HCT116 (cell line): Measurements from ENCODE around the gene TLX2. TPM values are rescaled to one million over a fixed set of nuclear protein-coding genes. Genes with fewer than 3 reads are reported as not detected.

Source experiments
- ATAC-seq: fragments of 200-7000 bp; cut with Tn5 transposase; 2 replicates; pipeline ENCODE4 v1.9.1; 2020; ENCODE audit warnings: mild to moderate bottlenecking, moderate library complexity
- BruUV-seq: library from RNA; stranded (reverse); fragments of 400-500 nt; replicated peaks from 2 replicates; lab custom pipeline; 2021; lab: Mats Ljungman, UMichigan
- CTCF ChIA-PET: fragments of 300-600 bp; sonication (Branson Sonifier 250); formaldehyde crosslinking; loops from one replicate; lab custom pipeline; 2021; ENCODE audit warnings: antibody characterized with exemption; lab: Charles Lee
- POLR2A ChIA-PET: fragments of 300-600, 350-600 bp; sonication (Branson Sonifier 250); formaldehyde crosslinking; loops from one replicate; lab custom pipeline; 2021; ENCODE audit warnings: antibody characterized with exemption; lab: Charles Lee
- RAD21 ChIA-PET, 2 experiments: fragments of 300-600 bp; sonication (Branson Sonifier 250); formaldehyde crosslinking; loops; one replicate each; lab custom pipeline; 2023; ENCODE audit warnings: low total read pairs in 2 of 2; ENCODE audit not compliant: uncharacterized antibody in 2 of 2, unreplicated experiment in 2 of 2, low non-redundant PET in 1 of 2; lab: Charles Lee
- DNase-seq: peaks from one replicate; pipeline ENCODE4 v3.0.0-alpha.2; 2010; ENCODE audit warnings: low read depth, low spot score
- H2AFZ ChIP-seq: fragments of 200-600 bp; shearing (Covaris generic), sonication (generic); 2 replicates; pipeline ENCODE4 v1.6.1; 2017; ENCODE audit warnings: low read depth, mixed run types, mixed read lengths, antibody characterized with exemption, low read length; ENCODE audit not compliant: poor library complexity, severe bottlenecking
- H3K27ac ChIP-seq: 2 replicates; pipeline ENCODE4 v1.5.1; 2012; ENCODE audit warnings: low read depth, low read length
- H3K27me3 ChIP-seq: fragments of 200-600 bp; sonication (generic); 2 replicates; pipeline ENCODE4 v1.6.1; 2016; ENCODE audit warnings: mixed run types, low read length, mixed read lengths; ENCODE audit not compliant: insufficient read depth
- H3K36me3 ChIP-seq, 2 experiments: fragments of 200-500 bp in 1 of 2; fragments of 200-600 bp in 1 of 2; sonication (Bioruptor generic) in 1 of 2; sonication (generic) in 1 of 2; 2 replicates each; pipeline versions ENCODE4 v1.5.1 to v1.6.1; 2014 to 2016; ENCODE audit warnings: low read length in 2 of 2, inconsistent platforms in 1 of 2, mixed read lengths in 1 of 2, mixed run types in 1 of 2; ENCODE audit not compliant: insufficient read depth in 2 of 2, control insufficient read depth in 1 of 2
- H3K4me1 ChIP-seq, 2 experiments: fragments of 200-600 bp in 1 of 2; sonication (generic) in 1 of 2; 2 replicates each; pipeline versions ENCODE4 v1.5.1 to v1.6.1; 2012 to 2017; ENCODE audit warnings: low read length in 2 of 2, inconsistent platforms in 1 of 2, mild to moderate bottlenecking in 1 of 2, mixed read lengths in 1 of 2, mixed run types in 1 of 2, moderate library complexity in 1 of 2; ENCODE audit not compliant: insufficient read depth in 2 of 2, control insufficient read depth in 1 of 2
- H3K4me2 ChIP-seq: fragments of 200-600 bp; sonication (generic); 2 replicates; pipeline ENCODE4 v1.6.1; 2017; ENCODE audit warnings: mixed run types, low read length, mixed read lengths
- H3K4me3 ChIP-seq, 2 experiments: fragments of 200-600 bp in 1 of 2; sonication (generic) in 1 of 2; replicated peaks in 1 of 2; 2 replicates each; pipeline ENCODE4 v1.5.1; 2011 to 2016; ENCODE audit warnings: low read length in 2 of 2, control low read depth in 1 of 2, low read depth in 1 of 2, mild to moderate bottlenecking in 1 of 2, mixed read lengths in 1 of 2, mixed run types in 1 of 2
- H3K79me2 ChIP-seq: fragments of 200-600 bp; sonication (generic); 2 replicates; pipeline ENCODE4 v1.6.1; 2017; ENCODE audit warnings: mild to moderate bottlenecking, mixed run types, low read length, moderate library complexity, mixed read lengths; ENCODE audit not compliant: insufficient read depth
- H3K9ac ChIP-seq: fragments of 200-600 bp; sonication (generic); 2 replicates; pipeline ENCODE4 v1.6.1; 2016; ENCODE audit warnings: low read length, mixed read lengths
- H3K9me2 ChIP-seq: fragments of 200-600 bp; sonication (generic), shearing (Covaris generic); 2 replicates; pipeline ENCODE4 v1.6.1; 2017; ENCODE audit warnings: mixed run types, mild to moderate bottlenecking, moderate library complexity; ENCODE audit not compliant: insufficient read depth
- H3K9me3 ChIP-seq, 2 experiments: fragments of 200-500 bp in 1 of 2; fragments of 200-600 bp in 1 of 2; sonication (Bioruptor generic) in 1 of 2; sonication (generic) in 1 of 2; 2 replicates each; pipeline ENCODE4 v1.6.1; 2014 to 2017; ENCODE audit warnings: low read length in 2 of 2, mixed read lengths in 2 of 2, inconsistent platforms in 1 of 2, low read depth in 1 of 2, mild to moderate bottlenecking in 1 of 2, mixed run types in 1 of 2, moderate library complexity in 1 of 2; ENCODE audit not compliant: control insufficient read depth in 1 of 2, insufficient read depth in 1 of 2
- H4K20me1 ChIP-seq: fragments of 200-600 bp; sonication (generic), shearing (Covaris generic); 2 replicates; pipeline ENCODE4 v1.6.1; 2017; ENCODE audit warnings: mixed run types, mild to moderate bottlenecking, moderate library complexity; ENCODE audit not compliant: insufficient read depth
- CBX3 ChIP-seq: IDR thresholded peaks from 2 replicates; pipeline ENCODE4 v1.6.1; 2012; ENCODE audit warnings: low read depth
- ELF1 ChIP-seq: IDR thresholded peaks from 2 replicates; pipeline ENCODE4 v1.6.1; 2012; ENCODE audit warnings: low read depth, borderline replicate concordance
- EZH2 ChIP-seq: fragments of 200-600 bp; sonication (generic); IDR thresholded peaks from 2 replicates; pipeline ENCODE4 v1.6.1; 2017; ENCODE audit warnings: antibody characterized with exemption, mixed run types
- EZH2phosphoT487 ChIP-seq: fragments of 200-600 bp; IDR thresholded peaks from 2 replicates; pipeline ENCODE4 v1.6.1; 2018; ENCODE audit warnings: antibody characterized with exemption, borderline replicate concordance
- POLR2A ChIP-seq: IDR thresholded peaks from 2 replicates; pipeline ENCODE4 v1.7.0; 2011; ENCODE audit warnings: borderline replicate concordance; ENCODE audit not compliant: insufficient read depth, insufficient read length; ENCODE audit errors: extremely low read depth
- RAD21 ChIP-seq: IDR thresholded peaks from 2 replicates; pipeline ENCODE4 v1.6.1; 2012; ENCODE audit warnings: low read depth, mild to moderate bottlenecking
- REST ChIP-seq: IDR thresholded peaks from 2 replicates; pipeline ENCODE4 v1.6.1; 2012; ENCODE audit warnings: low read depth
- ZFX ChIP-seq: fragments of 450-650 bp; IDR thresholded peaks from 2 replicates; pipeline ENCODE4 v1.6.1; 2017
- ZNF274 ChIP-seq: fragments of 200-500 bp; sonication (Bioruptor generic); IDR thresholded peaks from 2 replicates; pipeline ENCODE4 v1.6.1; 2014; ENCODE audit warnings: mild to moderate bottlenecking, low read depth, low read length, inconsistent platforms
- intact Hi-C: fragments of 100-400 bp; cut with micrococcal nuclease; formaldehyde crosslinking; loops from 2 replicates; pipeline ENCODE4 v1.10.0; 2022
- total RNA-seq: library from RNA; stranded (reverse); gene quantifications from one replicate; pipeline ENCODE4 v1.2.1, GENCODE V29; 2021; ENCODE audit not compliant: unreplicated experiment
- TF ChIP-seq, protein P1 (sequence below): IDR thresholded peaks from 2 replicates; pipeline ENCODE4 v1.6.1; 2012

Gene TLX2
- total RNA-seq, 1 experiment from 2014 or later = not detected

DNA sequence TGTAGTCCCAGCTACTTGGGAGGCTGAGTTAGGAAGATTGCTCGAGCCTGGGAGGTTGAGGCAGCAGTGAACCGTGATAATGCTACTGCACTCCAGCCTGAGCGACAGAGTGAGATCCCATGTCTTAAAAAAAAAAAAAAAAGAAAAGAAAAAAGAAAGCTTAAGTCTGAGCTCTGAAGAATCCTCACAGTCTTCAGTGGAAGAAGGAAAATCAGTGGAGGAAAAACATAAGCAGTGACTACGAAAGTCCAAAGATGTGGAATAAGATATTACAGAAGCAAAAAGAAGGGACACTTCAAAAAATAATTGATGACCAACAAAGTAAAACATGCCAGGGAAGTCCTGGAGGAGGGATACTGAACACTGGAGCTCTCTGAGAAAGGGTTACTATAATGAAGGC lies 4.0 kb upstream of the TLX2 start (continued):
- TF ChIP-seq REST (no peak), EZH2 (no peak), CBX3 (no peak), ZNF274 (no peak), RAD21 (no peak), EZH2phosphoT487 (no peak), POLR2A (no peak)

DNA sequence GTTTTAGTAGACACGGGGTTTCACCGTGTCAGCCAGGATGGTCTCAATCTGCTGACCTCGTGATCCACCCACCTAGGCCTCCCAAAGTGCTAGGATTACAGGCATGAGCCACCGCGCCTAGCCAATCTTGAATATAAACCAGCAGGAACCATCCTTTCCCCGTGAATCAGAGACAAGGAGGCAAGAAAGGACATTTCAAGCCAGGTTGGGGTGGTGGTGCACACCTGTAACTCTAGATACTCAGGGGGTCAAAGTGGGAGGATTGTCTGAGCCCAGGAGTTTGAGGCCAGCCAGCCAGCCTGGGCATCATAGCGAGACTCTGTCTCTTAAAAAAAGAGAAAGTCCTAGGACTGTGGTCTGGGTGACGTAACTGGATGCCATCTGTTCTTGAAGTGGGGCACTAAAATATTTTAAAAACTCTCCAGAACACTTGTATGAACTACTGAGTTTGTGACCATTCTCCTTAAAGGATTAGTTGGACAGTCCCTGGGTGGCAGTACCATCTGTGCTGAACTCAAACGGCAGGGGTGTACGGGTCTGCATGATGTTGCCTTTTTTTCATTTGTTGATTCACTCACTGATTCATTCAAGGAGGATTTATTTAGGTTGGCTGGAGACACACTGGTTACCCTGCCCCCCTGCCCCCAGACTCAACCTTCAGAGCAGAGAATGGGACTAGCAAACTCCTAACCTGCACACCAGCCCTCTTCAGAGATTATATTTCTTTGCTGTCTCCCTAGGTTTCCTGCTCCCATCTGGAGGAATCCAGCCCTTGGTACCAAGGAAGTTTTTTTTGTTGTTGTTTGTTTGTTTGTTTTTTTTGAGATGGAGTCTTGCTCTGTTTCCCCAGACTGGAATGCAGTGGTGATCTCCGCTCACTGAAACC lies 2.9 kb upstream of the TLX2 start:
- no peak for ATAC-seq
- RAD21 ChIA-PET = no interaction called here
- Histone ChIP-seq H4K20me1 (no peaks in the 10 kb centered on the region), H3K79me2 (peaks cover 9% of the 10 kb centered on the region; the same call in 1 of the 2 replicates), H3K27me3 (no peaks in the 10 kb centered on the region), H3K4me2 (no peak overlapping the region), H3K9me3 (no peaks in the 10 kb centered on the region), H3K4me3 (no peak overlapping the region), H2AFZ (no peak overlapping the region), H3K9ac (no peak overlapping the region), H3K9me2 (no peaks in the 10 kb centered on the region), H3K36me3 (no peaks in the 10 kb centered on the region), H3K4me1 (peaks cover 6 to 16% of the 10 kb centered on the region in 2 experiments; a peak in 3 of 4 replicates), H3K27ac (no peak overlapping the region)
- DNase-seq = no peak
- no TSS peak for BruUV-seq
- intact Hi-C loops = no loop called here
- TF ChIP-seq ELF1 = no peak
- TF ChIP-seq, protein P1, sequence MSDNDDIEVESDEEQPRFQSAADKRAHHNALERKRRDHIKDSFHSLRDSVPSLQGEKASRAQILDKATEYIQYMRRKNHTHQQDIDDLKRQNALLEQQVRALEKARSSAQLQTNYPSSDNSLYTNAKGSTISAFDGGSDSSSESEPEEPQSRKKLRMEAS = no peak
- TF ChIP-seq ZFX = no peak
- CTCF ChIA-PET = no interaction called here
- POLR2A ChIA-PET = no interaction called here
